A549 (cell line): Measurements from ENCODE around the gene NUP205. TPM values are rescaled to one million over a fixed set of nuclear protein-coding genes. Genes with fewer than 3 reads are reported as not detected.
A peak's percentile ranks its signal among the peaks of the same experiment; 100 is the strongest.
"Not testable (repeated sequence)": the region's sequence is repeated elsewhere in the genome, so short reads cannot be mapped to it uniquely, and the experiment has no call there.

Experiments
- ATAC-seq, 2 experiments: fragments of 200-7000 bp in 1 of 2; fragments of >200 bp in 1 of 2; cut with Nextera tagmentation in 1 of 2; cut with Tn5 transposase in 1 of 2; 3 replicates each; pipeline versions ENCODE4 v1.8.0 to v1.9.1; 2018 to 2020; ENCODE audit warnings: mild to moderate bottlenecking in 1 of 2, moderate library complexity in 1 of 2
- CTCF ChIA-PET: fragments of 300-600 bp; sonication (Branson Sonifier 250); formaldehyde crosslinking; extraction: SDS; loops from one replicate; lab custom pipeline; 2021; ENCODE audit warnings: antibody characterized with exemption, inconsistent platforms; lab: Yijun Ruan, JAX
- POLR2A ChIA-PET: fragments of 350-600 bp; formaldehyde crosslinking; extraction: SDS; loops from one replicate; lab custom pipeline; 2021; ENCODE audit warnings: antibody characterized with exemption, inconsistent platforms; lab: Yijun Ruan, JAX
- DNase-seq, 2 experiments: peaks; one replicate each; pipeline versions ENCODE4 v3.0.0 to v3.0.0-alpha.2; 2011 to 2016; ENCODE audit warnings: low read depth in 1 of 2, low spot score in 1 of 2
- FAIRE-seq: peaks from 2 replicates; lab custom pipeline; 2011; peaks lifted over from hg19 to GRCh38; lab: Jason Lieb, UNC
- H3K27ac ChIP-seq, 2 experiments: fragments of >200 bp; sonication (Bioruptor Twin); formaldehyde crosslinking; 3 replicates each; pipeline ENCODE4 v1.5.1; 2016 to 2017
- H3K4me1 ChIP-seq: fragments of >200 bp; sonication (Bioruptor Twin); formaldehyde crosslinking; 3 replicates; pipeline ENCODE4 v1.6.1; 2016
- H3K4me2 ChIP-seq: fragments of >200 bp; sonication (Bioruptor Twin); formaldehyde crosslinking; 3 replicates; pipeline ENCODE4 v1.6.1; 2016
- H3K4me3 ChIP-seq: fragments of >200 bp; sonication (Bioruptor Twin); formaldehyde crosslinking; 3 replicates; pipeline ENCODE4 v1.5.1; 2016
- H3K9me3 ChIP-seq: fragments of >200 bp; sonication (Bioruptor Twin); formaldehyde crosslinking; 3 replicates; pipeline ENCODE4 v1.6.1; 2016
- CEBPB ChIP-seq, 2 experiments: fragments of >200 bp in 1 of 2; sonication (Bioruptor Twin) in 1 of 2; formaldehyde crosslinking in 1 of 2; IDR thresholded peaks; 2 replicates each; pipeline ENCODE4 v1.6.1; 2012 to 2016
- CHD2 ChIP-seq: fragments of 150-350 bp; IDR thresholded peaks from 2 replicates; pipeline ENCODE4 v1.6.1; 2014; ENCODE audit warnings: low read length; ENCODE audit not compliant: partially characterized antibody
- EP300 ChIP-seq, 2 experiments: fragments of >200 bp; sonication (Bioruptor Twin); formaldehyde crosslinking; IDR thresholded peaks; 2 replicates in 1 of 2; 3 replicates in 1 of 2; pipeline ENCODE4 v1.6.1; 2016 to 2017
- FOSL2 ChIP-seq, 2 experiments: fragments of 450-650 bp in 1 of 2; fragments of >200 bp in 1 of 2; sonication (Bioruptor Twin) in 1 of 2; formaldehyde crosslinking; IDR thresholded peaks; 2 replicates each; pipeline versions ENCODE4 v1.5.0 to v1.6.1; 2016 to 2020; ENCODE audit warnings: mild to moderate bottlenecking in 1 of 2, moderate library complexity in 1 of 2
- HOXB13 ChIP-seq: fragments of 250-450 bp; sonication (Bioruptor Pico); IDR thresholded peaks from 2 replicates; pipeline ENCODE4 v1.5.0; 2020; ENCODE audit warnings: low read depth, mild to moderate bottlenecking, moderate library complexity
- JUNB ChIP-seq: fragments of >200 bp; sonication (Bioruptor Twin); formaldehyde crosslinking; IDR thresholded peaks from 2 replicates; pipeline ENCODE4 v1.6.1; 2016
- KDM1A ChIP-seq: fragments of 200-600 bp; sonication (generic); IDR thresholded peaks from 2 replicates; pipeline ENCODE4 v1.6.1; 2016; ENCODE audit warnings: low read depth, mild to moderate bottlenecking
- MAFK ChIP-seq: fragments of 450-650 bp; IDR thresholded peaks from 2 replicates; pipeline ENCODE4 v1.6.1; 2014; ENCODE audit not compliant: partially characterized antibody
- RAD21 ChIP-seq, 2 experiments: fragments of >200 bp in 1 of 2; sonication (Bioruptor Twin) in 1 of 2; formaldehyde crosslinking in 1 of 2; IDR thresholded peaks in 1 of 2; conservative IDR thresholded peaks in 1 of 2; 2 replicates in 1 of 2; 3 replicates in 1 of 2; pipeline ENCODE4 v1.6.1; 2012 to 2018; ENCODE audit warnings: inconsistent platforms in 1 of 2
- RARB ChIP-seq: fragments of 250-450 bp; sonication (Bioruptor Pico); IDR thresholded peaks from 2 replicates; pipeline ENCODE4 v1.8.0; 2021; ENCODE audit warnings: mild to moderate bottlenecking, moderate library complexity
- SMC3 ChIP-seq: fragments of >200 bp; sonication (Bioruptor Twin); formaldehyde crosslinking; IDR thresholded peaks from 3 replicates; pipeline ENCODE4 v1.6.1; 2018; ENCODE audit warnings: inconsistent platforms
- ZC3H11A ChIP-seq: fragments of 450-650 bp; IDR thresholded peaks from 2 replicates; pipeline ENCODE4 v1.6.1; 2014; ENCODE audit warnings: antibody characterized with exemption, mild to moderate bottlenecking
- ZNF302 ChIP-seq: fragments of 250-450 bp; sonication (Bioruptor Pico); IDR thresholded peaks from 2 replicates; pipeline ENCODE4 v1.9.0; 2021; ENCODE audit warnings: inconsistent platforms, mild to moderate bottlenecking, moderate library complexity
- ZSCAN20 ChIP-seq: fragments of 250-450 bp; sonication (Bioruptor Pico); IDR thresholded peaks from 2 replicates; pipeline ENCODE4 v1.8.0; 2022; ENCODE audit warnings: mild to moderate bottlenecking, moderate library complexity
- WGBS: methylation state at CpG from one replicate; pipeline ENCODE4 v1.1.6; 2017; ENCODE audit errors: missing lambda C conversion rate; 5-methylcytosine and 5-hydroxymethylcytosine counted together
- polyA plus RNA-seq, 4 experiments: library from polyadenylated mRNA; depleted of rRNA in 3 of 4; stranded (reverse); fragments of >200 nt; fragmentation: RNase III in 1 of 4; extraction: RNeasy Plus Mini Kit Qiagen cat#74134 plus additional on column Dnase treatment in 1 of 4; gene quantifications; 2 replicates in 3 of 4; 3 replicates in 1 of 4; pipeline ENCODE4 v1.2.3, GENCODE V29; 2011 to 2017
- TF ChIP-seq, protein P1 (sequence below): fragments of >200 bp; sonication (Bioruptor Twin); formaldehyde crosslinking; IDR thresholded peaks from 3 replicates; pipeline ENCODE4 v1.5.1; 2016
- TF ChIP-seq, protein P2 (sequence below): IDR thresholded peaks from 2 replicates; pipeline ENCODE4 v1.6.1; 2012; ENCODE audit warnings: low read depth, borderline replicate concordance
- TF ChIP-seq, protein P3 (sequence below): fragments of 200-600 bp; sonication (generic); IDR thresholded peaks from 2 replicates; pipeline ENCODE4 v1.6.1; 2016; ENCODE audit warnings: antibody characterized with exemption, mild to moderate bottlenecking, moderate library complexity

The NUP205 gene
- polyA plus RNA-seq, 2 of the 4 experiments (the other 2 are of a cell fraction) = 55.0 to 119 TPM

DNA sequence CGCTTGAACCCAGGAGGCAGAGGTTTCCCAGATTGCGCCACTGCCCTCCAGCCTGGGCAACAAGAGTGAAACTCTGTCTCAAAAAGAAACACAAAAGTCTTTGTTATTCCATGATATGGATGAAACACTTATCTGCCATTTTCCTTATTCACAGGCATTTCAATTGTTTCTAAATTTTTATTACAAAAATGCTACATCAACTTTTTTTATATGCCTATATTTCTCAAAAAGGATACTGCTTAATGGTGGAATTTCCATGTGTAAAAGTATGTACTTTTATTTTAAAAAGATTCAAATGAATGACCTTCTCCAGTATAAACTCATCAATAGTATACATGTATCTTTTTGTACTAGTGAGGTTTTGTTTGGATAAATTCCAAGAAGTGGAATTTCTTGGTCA is 62.7 kb downstream of the NUP205 start:
- H3K9me3 ChIP-seq = no peaks in the 10 kb centered on the region
- ChIA-PET POLR2A (no interaction called here), CTCF (interaction anchor here (0.6 to 14.1 kb wide), 18 partner anchors 8 to 346 kb away, joined by 3 to 113 read pairs (median 4); no protein-coding TSS in a partner anchor)
- DNase-seq (no peak), ATAC-seq (no peak), FAIRE-seq (peak; percentile 68)
- no peak overlapping the region for H3K4me3 ChIP-seq
- no peaks in the 10 kb centered on the region for H3K4me1 ChIP-seq
- no peak for TF ChIP-seq HOXB13 (CRISPR knock-in tag)
- peak; percentile 16 for TF ChIP-seq MAFK
- 88% methylated on average over 2 of the region's 2 CpGs for WGBS
- H3K4me2 ChIP-seq = no peak overlapping the region
- H3K27ac ChIP-seq = no peak overlapping the region

DNA sequence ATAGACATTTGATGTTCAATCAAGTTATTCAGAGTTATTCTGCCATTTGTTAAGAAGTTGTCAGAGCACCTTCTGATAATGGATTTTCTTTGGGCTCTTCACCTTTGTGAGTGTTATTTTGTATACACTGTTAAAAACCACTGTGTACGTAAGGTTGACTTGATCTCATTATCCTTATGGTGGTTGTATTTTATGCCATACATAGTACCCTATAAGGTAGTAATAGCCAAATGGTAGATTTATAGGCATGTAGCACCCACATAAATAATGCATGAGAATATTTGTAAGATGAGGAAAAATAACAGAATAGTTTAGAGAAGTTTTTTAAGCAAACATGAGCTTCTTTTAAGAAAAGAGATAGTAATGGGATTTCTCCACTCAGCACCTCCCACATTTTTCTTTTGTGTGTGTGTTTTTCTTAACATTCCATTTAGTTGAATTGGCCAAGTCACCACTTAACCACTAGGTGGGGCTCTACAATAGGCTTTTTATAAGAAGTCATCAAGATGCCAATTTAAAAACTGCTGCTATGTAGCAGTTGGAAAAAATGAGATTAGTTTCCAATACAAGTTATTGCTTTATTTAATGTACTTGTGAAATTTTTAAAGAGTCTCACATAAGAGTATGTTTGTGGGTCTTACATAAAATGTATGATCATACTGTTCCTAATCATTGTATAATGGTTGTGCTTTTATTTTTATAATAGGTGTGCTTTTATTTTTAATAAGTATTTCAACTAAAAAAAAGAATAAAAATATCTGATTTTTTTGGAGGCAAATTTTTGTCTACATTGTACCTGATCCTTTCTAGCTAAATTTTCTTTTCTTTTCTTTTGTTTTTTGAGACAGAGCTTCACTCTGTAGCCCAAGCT is 63.5 kb downstream of the NUP205 start:
- DNase-seq = peak; percentile 40 to 75
- CTCF ChIA-PET = interaction anchor here (0.6 to 14.1 kb wide), 21 partner anchors 9 to 346 kb away, joined by 3 to 113 read pairs (median 4); no protein-coding TSS in a partner anchor
- peak; percentile 70 to 80; a peak in 5 of 6 replicates for ATAC-seq
- H3K9me3 ChIP-seq = no peaks in the 10 kb centered on the region
- WGBS = 76% methylated on average over 1 of the region's 1 CpG
- no peak overlapping the region for H3K4me3 ChIP-seq
- no peak overlapping the region for H3K4me2 ChIP-seq
- FAIRE-seq = no peak
- POLR2A ChIA-PET = interaction anchor here (0.7 kb wide), 1 partner anchor 111 kb away, joined by 5 read pairs; no protein-coding TSS in a partner anchor
- H3K27ac ChIP-seq = no peak overlapping the region
- no peaks in the 10 kb centered on the region for H3K4me1 ChIP-seq
- TF ChIP-seq HOXB13 (CRISPR knock-in tag) (no peak), CHD2 (no peak), SMC3 (peak; percentile 39; the same call in 1 of the 3 replicates), ZNF302 (no peak), JUNB (no peak), CEBPB (IDR thresholded peaks at IDR 0.05) (no peak), RAD21 (conservative IDR thresholded peaks at IDR 0.05 in 1 of 2, IDR thresholded peaks at IDR 0.05 in 1 of 2) (peak; percentile 32 to 37; a peak in 3 of 5 replicates)
- TF ChIP-seq, protein P1, sequence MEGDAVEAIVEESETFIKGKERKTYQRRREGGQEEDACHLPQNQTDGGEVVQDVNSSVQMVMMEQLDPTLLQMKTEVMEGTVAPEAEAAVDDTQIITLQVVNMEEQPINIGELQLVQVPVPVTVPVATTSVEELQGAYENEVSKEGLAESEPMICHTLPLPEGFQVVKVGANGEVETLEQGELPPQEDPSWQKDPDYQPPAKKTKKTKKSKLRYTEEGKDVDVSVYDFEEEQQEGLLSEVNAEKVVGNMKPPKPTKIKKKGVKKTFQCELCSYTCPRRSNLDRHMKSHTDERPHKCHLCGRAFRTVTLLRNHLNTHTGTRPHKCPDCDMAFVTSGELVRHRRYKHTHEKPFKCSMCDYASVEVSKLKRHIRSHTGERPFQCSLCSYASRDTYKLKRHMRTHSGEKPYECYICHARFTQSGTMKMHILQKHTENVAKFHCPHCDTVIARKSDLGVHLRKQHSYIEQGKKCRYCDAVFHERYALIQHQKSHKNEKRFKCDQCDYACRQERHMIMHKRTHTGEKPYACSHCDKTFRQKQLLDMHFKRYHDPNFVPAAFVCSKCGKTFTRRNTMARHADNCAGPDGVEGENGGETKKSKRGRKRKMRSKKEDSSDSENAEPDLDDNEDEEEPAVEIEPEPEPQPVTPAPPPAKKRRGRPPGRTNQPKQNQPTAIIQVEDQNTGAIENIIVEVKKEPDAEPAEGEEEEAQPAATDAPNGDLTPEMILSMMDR = peak; percentile 82

DNA sequence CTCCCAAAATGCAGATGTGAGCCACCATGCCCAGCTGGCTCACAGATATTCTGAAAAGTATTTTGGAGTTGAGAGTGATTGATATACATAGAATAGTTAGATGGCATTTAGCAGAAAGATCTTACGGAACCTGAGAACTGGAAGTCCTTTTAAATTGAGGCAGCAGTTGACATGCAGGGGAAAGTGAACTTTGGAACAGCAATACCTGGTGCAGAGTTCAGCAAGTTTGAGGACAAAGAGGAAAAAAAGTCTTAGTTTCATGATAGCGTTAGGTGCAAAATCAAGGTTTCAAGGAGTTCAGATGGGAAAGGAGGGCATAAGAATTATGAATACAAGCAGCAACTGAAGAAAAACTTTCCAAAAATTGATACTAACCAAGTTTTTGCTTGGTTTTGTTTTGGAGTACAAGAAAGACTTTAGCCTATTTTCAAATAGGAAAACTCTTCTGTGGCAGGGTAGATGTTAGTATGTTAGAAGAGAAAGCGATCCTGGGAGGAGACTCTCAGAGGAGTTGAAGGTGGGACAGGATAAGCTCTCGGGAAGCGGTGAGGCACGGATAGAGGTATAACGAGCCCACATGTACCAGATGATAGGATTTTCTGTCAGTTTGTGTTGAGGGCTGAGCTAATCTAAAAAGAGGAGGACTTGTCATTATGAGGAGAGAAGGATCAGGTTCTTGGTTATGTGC is 76.6 kb downstream of the NUP205 start:
- no peaks in the 10 kb centered on the region for H3K9me3 ChIP-seq
- ATAC-seq (no peak), FAIRE-seq (no peak)

DNA sequence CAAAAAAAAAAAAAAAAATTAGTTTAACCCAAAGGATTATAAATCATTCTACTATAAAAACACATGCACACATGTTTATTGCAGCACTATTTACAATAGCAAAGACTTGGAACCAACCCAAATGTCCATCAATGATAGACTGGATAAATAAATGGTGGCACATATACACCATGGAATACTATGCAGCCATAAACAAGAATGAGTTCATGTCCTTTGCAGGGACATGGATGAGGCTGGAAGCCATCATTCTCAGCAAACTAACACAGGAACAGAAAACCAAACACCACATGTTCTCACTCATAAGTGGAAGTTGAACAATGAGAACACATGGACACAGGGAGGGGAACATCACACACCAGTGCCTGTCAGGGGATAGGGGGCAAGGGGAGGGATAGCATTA is 82.0 kb downstream of the NUP205 start:
- CTCF ChIA-PET, H3K4me2 ChIP-seq, H3K4me1 ChIP-seq, H3K4me3 ChIP-seq, FAIRE-seq, ATAC-seq, H3K27ac ChIP-seq, H3K9me3 ChIP-seq, POLR2A ChIA-PET, DNase-seq: not testable (repeated sequence)

More for the DNA sequence above, 76.6 kb downstream of the NUP205 start:
- no peak for TF ChIP-seq SMC3
- TF ChIP-seq, protein P2, sequence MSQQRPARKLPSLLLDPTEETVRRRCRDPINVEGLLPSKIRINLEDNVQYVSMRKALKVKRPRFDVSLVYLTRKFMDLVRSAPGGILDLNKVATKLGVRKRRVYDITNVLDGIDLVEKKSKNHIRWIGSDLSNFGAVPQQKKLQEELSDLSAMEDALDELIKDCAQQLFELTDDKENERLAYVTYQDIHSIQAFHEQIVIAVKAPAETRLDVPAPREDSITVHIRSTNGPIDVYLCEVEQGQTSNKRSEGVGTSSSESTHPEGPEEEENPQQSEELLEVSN = no peak
- TF ChIP-seq KDM1A = no peak
- TF ChIP-seq FOSL2 (IDR thresholded peaks at IDR 0.05) = no peak
- TF ChIP-seq FOSL2 (CRISPR knock-in tag; IDR thresholded peaks at IDR 0.05) = no peak
- TF ChIP-seq ZSCAN20 = no peak
- TF ChIP-seq EP300 (IDR thresholded peaks at IDR 0.05) = no peak
- no peak for TF ChIP-seq RARB (CRISPR knock-in tag)
- TF ChIP-seq ZC3H11A = no peak
- TF ChIP-seq ZNF302 = no peak
- TF ChIP-seq, protein P3, sequence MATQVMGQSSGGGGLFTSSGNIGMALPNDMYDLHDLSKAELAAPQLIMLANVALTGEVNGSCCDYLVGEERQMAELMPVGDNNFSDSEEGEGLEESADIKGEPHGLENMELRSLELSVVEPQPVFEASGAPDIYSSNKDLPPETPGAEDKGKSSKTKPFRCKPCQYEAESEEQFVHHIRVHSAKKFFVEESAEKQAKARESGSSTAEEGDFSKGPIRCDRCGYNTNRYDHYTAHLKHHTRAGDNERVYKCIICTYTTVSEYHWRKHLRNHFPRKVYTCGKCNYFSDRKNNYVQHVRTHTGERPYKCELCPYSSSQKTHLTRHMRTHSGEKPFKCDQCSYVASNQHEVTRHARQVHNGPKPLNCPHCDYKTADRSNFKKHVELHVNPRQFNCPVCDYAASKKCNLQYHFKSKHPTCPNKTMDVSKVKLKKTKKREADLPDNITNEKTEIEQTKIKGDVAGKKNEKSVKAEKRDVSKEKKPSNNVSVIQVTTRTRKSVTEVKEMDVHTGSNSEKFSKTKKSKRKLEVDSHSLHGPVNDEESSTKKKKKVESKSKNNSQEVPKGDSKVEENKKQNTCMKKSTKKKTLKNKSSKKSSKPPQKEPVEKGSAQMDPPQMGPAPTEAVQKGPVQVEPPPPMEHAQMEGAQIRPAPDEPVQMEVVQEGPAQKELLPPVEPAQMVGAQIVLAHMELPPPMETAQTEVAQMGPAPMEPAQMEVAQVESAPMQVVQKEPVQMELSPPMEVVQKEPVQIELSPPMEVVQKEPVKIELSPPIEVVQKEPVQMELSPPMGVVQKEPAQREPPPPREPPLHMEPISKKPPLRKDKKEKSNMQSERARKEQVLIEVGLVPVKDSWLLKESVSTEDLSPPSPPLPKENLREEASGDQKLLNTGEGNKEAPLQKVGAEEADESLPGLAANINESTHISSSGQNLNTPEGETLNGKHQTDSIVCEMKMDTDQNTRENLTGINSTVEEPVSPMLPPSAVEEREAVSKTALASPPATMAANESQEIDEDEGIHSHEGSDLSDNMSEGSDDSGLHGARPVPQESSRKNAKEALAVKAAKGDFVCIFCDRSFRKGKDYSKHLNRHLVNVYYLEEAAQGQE = no peak
- TF ChIP-seq MAFK = no peak
- no peak for DNase-seq
- WGBS = 98% methylated on average over 7 of the region's 7 CpGs
- ChIA-PET CTCF (interaction anchor here (1.0 to 14.1 kb wide), 2 partner anchors 10 to 360 kb away, joined by 3 to 113 read pairs; no protein-coding TSS in a partner anchor), POLR2A (interaction anchor here (0.5 kb wide), 1 partner anchor 8 kb away, joined by 3 read pairs; no protein-coding TSS in a partner anchor)
- Histone ChIP-seq H3K27ac (no peak overlapping the region), H3K4me2 (no peak overlapping the region), H3K4me3 (no peak overlapping the region), H3K4me1 (no peaks in the 10 kb centered on the region)
